GM23338 (cell line): ENCODE data around the gene UAP1. TPM values are rescaled to one million over a fixed set of nuclear protein-coding genes. Genes with fewer than 3 reads are reported as not detected.

Experiments used
- ATAC-seq: fragments of 200-7000 bp; cut with Tn5 transposase; 3 replicates; pipeline ENCODE4 v1.9.1; 2020
- DNase-seq: peaks from one replicate; pipeline ENCODE4 v3.0.0-alpha.2; 2015; ENCODE audit warnings: low spot score
- H2AFZ ChIP-seq: fragments of 200-600 bp; sonication (generic); 2 replicates; pipeline ENCODE4 v1.8.0; 2016; ENCODE audit warnings: antibody characterized with exemption, mild to moderate bottlenecking, moderate library complexity
- H3F3A ChIP-seq: fragments of 200-600 bp; sonication (generic); replicated peaks from 2 replicates; pipeline ENCODE4 v1.8.0; 2017; ENCODE audit warnings: antibody characterized with exemption, mixed run types, low read depth
- H3K27ac ChIP-seq: fragments of 200-600 bp; sonication (generic); 2 replicates; pipeline ENCODE4 v1.6.1; 2016; ENCODE audit warnings: low read depth
- H3K27me3 ChIP-seq: fragments of 200-600 bp; sonication (generic); 2 replicates; pipeline ENCODE4 v1.8.0; 2016; ENCODE audit warnings: mild to moderate bottlenecking, mixed run types, moderate library complexity; ENCODE audit not compliant: insufficient read depth
- H3K36me3 ChIP-seq: fragments of 200-600 bp; sonication (generic); 2 replicates; pipeline ENCODE4 v1.8.0; 2016; ENCODE audit warnings: mild to moderate bottlenecking; ENCODE audit not compliant: insufficient read depth
- H3K4me1 ChIP-seq: fragments of 200-600 bp; sonication (generic); 2 replicates; pipeline ENCODE4 v1.8.0; 2016; ENCODE audit warnings: mild to moderate bottlenecking, moderate library complexity; ENCODE audit not compliant: insufficient read depth
- H3K4me2 ChIP-seq: fragments of 200-600 bp; sonication (generic); 2 replicates; pipeline ENCODE4 v1.7.1; 2017; ENCODE audit warnings: mixed run types
- H3K4me3 ChIP-seq: fragments of 200-600 bp; sonication (generic); 2 replicates; pipeline ENCODE4 v1.6.1; 2016; ENCODE audit warnings: mixed run types
- H3K79me2 ChIP-seq: fragments of 200-600 bp; sonication (generic); replicated peaks from 2 replicates; pipeline ENCODE4 v1.8.0; 2017; ENCODE audit warnings: mild to moderate bottlenecking; ENCODE audit not compliant: insufficient read depth
- H3K9me2 ChIP-seq: fragments of 200-600 bp; sonication (generic); 2 replicates; pipeline ENCODE4 v1.8.0; 2017; ENCODE audit not compliant: insufficient read depth
- H4K20me1 ChIP-seq: fragments of 200-600 bp; sonication (generic); replicated peaks from 2 replicates; pipeline ENCODE4 v1.8.0; 2017; ENCODE audit warnings: mild to moderate bottlenecking; ENCODE audit not compliant: insufficient read depth
- H3K27ac Mint-ChIP-seq: 2 replicates; pipeline ENCODE4 v1.8.0; 2020; ENCODE audit warnings: inconsistent platforms, mild to moderate bottlenecking, moderate library complexity, mixed read lengths
- H3K27me3 Mint-ChIP-seq: 3 replicates; pipeline ENCODE4 v1.8.0; 2022; ENCODE audit warnings: low read depth, mild to moderate bottlenecking, moderate library complexity, mixed read lengths, inconsistent platforms; ENCODE audit not compliant: insufficient read depth, poor library complexity
- H3K36me3 Mint-ChIP-seq: 3 replicates; pipeline ENCODE4 v1.8.0; 2021; ENCODE audit warnings: low read depth, mild to moderate bottlenecking, inconsistent platforms, moderate library complexity, mixed read lengths
- H3K4me1 Mint-ChIP-seq: 3 replicates; pipeline ENCODE4 v1.8.0; 2020; ENCODE audit warnings: mild to moderate bottlenecking, inconsistent platforms, mixed read lengths
- H3K4me3 Mint-ChIP-seq: 3 replicates; pipeline ENCODE4 v1.8.0; 2021; ENCODE audit warnings: moderate library complexity, mild to moderate bottlenecking, inconsistent platforms, mixed read lengths
- H3K9me3 Mint-ChIP-seq: 3 replicates; pipeline ENCODE4 v1.8.0; 2020; ENCODE audit warnings: moderate library complexity, mild to moderate bottlenecking, inconsistent platforms, mixed read lengths
- CREB1 ChIP-seq: fragments of 250-450 bp; sonication (Bioruptor Pico); IDR thresholded peaks from 2 replicates; pipeline ENCODE4 v1.5.0; 2020; ENCODE audit warnings: low read depth, mild to moderate bottlenecking, moderate library complexity
- CTCF ChIP-seq, 2 experiments: fragments of 200-600 bp in 1 of 2; sonication (generic) in 1 of 2; conservative IDR thresholded peaks; 2 replicates each; pipeline versions ENCODE4 v1.5.1 to v1.6.1; 2016 to 2017; ENCODE audit warnings: antibody characterized with exemption in 2 of 2, low read depth in 2 of 2, mild to moderate bottlenecking in 2 of 2, moderate library complexity in 1 of 2
- EZH2 ChIP-seq: fragments of 200-600 bp; sonication (generic); IDR thresholded peaks from one replicate; pipeline ENCODE4 v1.8.0; 2017; ENCODE audit warnings: antibody characterized with exemption, mild to moderate bottlenecking, low read depth; ENCODE audit not compliant: unreplicated experiment
- EZH2phosphoT487 ChIP-seq: fragments of 200-600 bp; sonication (generic); IDR thresholded peaks from one replicate; pipeline ENCODE4 v1.8.1; 2018; ENCODE audit warnings: antibody characterized with exemption; ENCODE audit not compliant: unreplicated experiment
- NANOG ChIP-seq: IDR thresholded peaks from 2 replicates; pipeline ENCODE4 v1.6.1; 2016; ENCODE audit warnings: antibody characterized with exemption, borderline replicate concordance
- POLR2AphosphoS5 ChIP-seq: IDR thresholded peaks from 2 replicates; pipeline ENCODE4 v1.6.1; 2016; ENCODE audit warnings: antibody characterized with exemption, low read depth
- STAT1 ChIP-seq: IDR thresholded peaks from one replicate; pipeline ENCODE4 v1.6.1; 2016; ENCODE audit warnings: antibody characterized with exemption; ENCODE audit not compliant: unreplicated experiment
- ZNF331 ChIP-seq: fragments of 250-450 bp; sonication (Bioruptor Pico); IDR thresholded peaks from 2 replicates; pipeline ENCODE4 v1.5.0; 2020; ENCODE audit warnings: low read depth, mild to moderate bottlenecking, moderate library complexity
- polyA plus RNA-seq: library from polyadenylated mRNA; unstranded; fragments of >200 nt; fragmentation: Nextera tagmentation; extraction: Ambion mirVana; gene quantifications from 2 replicates; pipeline ENCODE4 v1.2.1, GENCODE V29; 2016
- total RNA-seq: library from RNA; depleted of rRNA; stranded (reverse); fragments of >200 nt; shearing (Covaris generic); gene quantifications from 2 replicates; pipeline ENCODE4 v1.2.3, GENCODE V29; 2014

The UAP1 gene
- total and polyA plus RNA-seq, 2 experiments from 2014 or later, result 26.7 to 33.3 TPM

DNA sequence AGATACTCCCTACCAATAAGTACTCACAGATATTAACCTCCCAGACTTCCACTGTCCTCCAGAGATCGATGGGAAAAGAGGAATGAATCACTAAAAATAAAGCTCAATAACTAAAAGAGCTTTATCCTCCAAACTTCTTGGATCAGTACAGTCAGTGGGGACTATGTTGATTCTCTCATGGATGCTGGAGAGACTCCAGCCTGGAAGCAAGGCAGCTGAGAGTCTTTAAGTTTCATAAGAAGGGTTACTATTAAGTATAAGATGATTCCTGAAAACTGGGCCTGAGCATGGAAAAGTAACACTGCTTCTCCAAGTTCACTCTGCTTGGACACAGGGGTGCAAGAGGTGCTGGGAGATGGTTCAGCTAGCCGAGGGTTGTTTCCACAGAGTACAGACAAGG lies 64.6 kb downstream of the UAP1 start (continued):
- TF ChIP-seq CTCF (conservative IDR thresholded peaks at IDR 0.05; ENCODE audit: low read depth in 2 of 2) (no peak), CREB1 (CRISPR knock-in tag) (no peak), NANOG (no peak), ZNF331 (no peak)

- Histone ChIP-seq H3K4me2 (no peak overlapping the region), H2AFZ (no peak overlapping the region), H3F3A (no peaks in the 10 kb centered on the region), H3K9me2 (0 out of 2 replicates have a peak, but pooled peaks cover 3% of the 10 kb centered on the region), H3K4me1 (peaks cover 2% of the 10 kb centered on the region), H3K79me2 (no peaks in the 10 kb centered on the region), H4K20me1 (no peaks in the 10 kb centered on the region), H3K36me3 (no peaks in the 10 kb centered on the region), H3K27ac (no peak overlapping the region), H3K4me3 (no peak overlapping the region), H3K27me3 (no peaks in the 10 kb centered on the region)
- DNase-seq, result no peak
- Mint-ChIP-seq H3K27me3 (peaks cover 2% of the 10 kb centered on the region), H3K4me1 (peaks cover 5% of the 10 kb centered on the region; the same call in 2 of the 3 replicates), H3K36me3 (no peaks in the 10 kb centered on the region), H3K9me3 (no peaks in the 10 kb centered on the region), H3K27ac (no peak overlapping the region), H3K4me3 (no peak overlapping the region)
- TF ChIP-seq EZH2 (no peak), NANOG (no peak), POLR2AphosphoS5 (no peak), EZH2phosphoT487 (no peak)
- ATAC-seq, result no peak
Measured at GRCh38 chr1:162626761-162627160, 65.2 kb downstream of the UAP1 start.

DNA sequence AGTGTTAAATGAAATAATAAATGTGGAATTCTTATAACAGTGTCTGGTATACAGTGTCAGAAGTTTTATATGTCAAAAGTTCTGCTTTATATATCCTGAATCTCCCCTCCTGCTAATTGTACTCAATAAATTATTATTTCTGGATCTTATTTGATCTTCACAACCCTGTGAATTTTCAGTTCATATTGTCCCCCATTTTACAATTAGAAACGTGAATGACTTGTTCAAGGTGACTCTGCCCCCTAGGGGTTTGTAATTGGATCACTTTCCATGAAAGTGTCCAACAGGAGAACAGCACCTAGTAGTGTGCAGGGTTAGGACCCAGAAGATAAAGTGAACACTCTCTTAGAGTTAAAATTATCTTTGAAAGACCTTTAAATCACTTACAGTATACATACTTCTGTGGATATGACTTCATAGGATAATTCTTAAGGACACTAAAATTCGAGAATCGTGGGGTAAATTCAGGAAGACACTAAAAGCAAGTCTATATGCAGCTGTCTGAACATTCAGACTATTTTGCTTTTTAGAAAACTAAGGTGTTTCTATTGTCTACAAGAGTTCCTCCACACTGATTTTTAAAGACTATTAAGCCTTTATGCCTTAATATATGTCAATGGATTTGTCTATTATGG lies 66.3 kb downstream of the UAP1 start:
- H3F3A ChIP-seq, result no peaks in the 10 kb centered on the region
- no peak overlapping the region for H2AFZ ChIP-seq
- Mint-ChIP-seq H3K27me3 (peaks cover 1% of the 10 kb centered on the region), H3K27ac (no peak overlapping the region), H3K4me1 (peaks cover 12% of the 10 kb centered on the region), H3K4me3 (no peak overlapping the region), H3K36me3 (no peaks in the 10 kb centered on the region), H3K9me3 (no peaks in the 10 kb centered on the region)
- no peak overlapping the region for H3K27ac ChIP-seq
- no peaks in the 10 kb centered on the region for H3K36me3 ChIP-seq
- DNase-seq, result peak; percentile 70
- H3K4me1 ChIP-seq, result peaks cover 7% of the 10 kb centered on the region
- TF ChIP-seq CTCF (conservative IDR thresholded peaks at IDR 0.05; ENCODE audit: low read depth in 2 of 2) (peak; percentile 60 to 79), ZNF331 (no peak), NANOG (no peak), STAT1 (no peak), EZH2 (no peak)
- no peaks in the 10 kb centered on the region for H4K20me1 ChIP-seq
- no peak overlapping the region for H3K4me3 ChIP-seq
- no peak overlapping the region for H3K4me2 ChIP-seq
- H3K9me2 ChIP-seq, result 0 out of 2 replicates have a peak, but pooled peaks cover 3% of the 10 kb centered on the region
- H3K79me2 ChIP-seq, result no peaks in the 10 kb centered on the region
- peak; percentile 49; the same call in 2 of the 3 replicates for ATAC-seq
- H3K27me3 ChIP-seq, result no peaks in the 10 kb centered on the region
